Left ventricle myocardium inferior (tissue), 1 donor: ENCODE measurements around the gene MAEL. TPM values are rescaled to one million over a fixed set of nuclear protein-coding genes. Genes with fewer than 3 reads are reported as not detected.

Source experiments
- DNase-seq: peaks from one replicate; pipeline ENCODE4 v3.0.0-alpha.2; 2020
- H3K27ac ChIP-seq: fragments of 200-600 bp; replicated peaks from 2 replicates; pipeline ENCODE4 v1.8.0; 2021
- H3K27me3 ChIP-seq: fragments of 200-600 bp; 2 replicates; pipeline ENCODE4 v1.8.0; 2021; ENCODE audit warnings: low read depth
- H3K36me3 ChIP-seq: fragments of 200-600 bp; 2 replicates; pipeline ENCODE4 v1.8.0; 2021
- H3K4me1 ChIP-seq: fragments of 200-600 bp; 2 replicates; pipeline ENCODE4 v1.8.0; 2021
- H3K4me3 ChIP-seq: fragments of 200-600 bp; 2 replicates; pipeline ENCODE4 v1.8.0; 2021; ENCODE audit warnings: mild to moderate bottlenecking, moderate library complexity
- H3K9me3 ChIP-seq: fragments of 200-600 bp; replicated peaks from 2 replicates; pipeline ENCODE4 v1.8.0; 2021
- CTCF ChIP-seq: fragments of 200-600 bp; IDR thresholded peaks from 2 replicates; pipeline ENCODE4 v1.8.0; 2021; ENCODE audit warnings: antibody characterized with exemption, mild to moderate bottlenecking, borderline replicate concordance
- intact Hi-C: fragments of 100-400 bp; cut with micrococcal nuclease; formaldehyde crosslinking; loops from one replicate; pipeline ENCODE4 v1.11.0; 2022
- total RNA-seq: library from RNA; stranded (reverse); fragmentation: NEBNext Ultra II Directional; extraction: Animal tissue kit (Norgen Biotek cat#: 25700); gene quantifications from one replicate; pipeline ENCODE4 v1.2.1, GENCODE V29; 2021
- donor health status: DM: no; HTN: yes; CAD: no; lungs with severe emphysema.

MAEL gene
- total RNA-seq, 1 donor from 2014 or later, result 1.4 TPM

- Histone ChIP-seq H3K9me3 (no peaks in the 10 kb centered on the region), H3K4me3 (no peak overlapping the region), H3K27me3 (no peaks in the 10 kb centered on the region), H3K4me1 (peaks cover 7% of the 10 kb centered on the region), H3K36me3 (no peaks in the 10 kb centered on the region), H3K27ac (no peak overlapping the region)
- TF ChIP-seq CTCF, result no peak
- intact Hi-C loops, result no loop called here
- no peak for DNase-seq
Measured at GRCh38 chr1:166956872-166957271, 32.2 kb upstream of the MAEL start.

- Histone ChIP-seq H3K27me3 (peaks cover under 1% of the 10 kb centered on the region), H3K4me3 (no peak overlapping the region), H3K9me3 (no peaks in the 10 kb centered on the region), H3K27ac (no peak overlapping the region), H3K4me1 (no peaks in the 10 kb centered on the region), H3K36me3 (no peaks in the 10 kb centered on the region)
- intact Hi-C loops, result no loop called here
- TF ChIP-seq CTCF, result no peak
- no peak for DNase-seq
Measured at GRCh38 chr1:166960858-166961474, 28.1 kb upstream of the MAEL start.

- no peak for DNase-seq
- no peaks in the 10 kb centered on the region for H3K36me3 ChIP-seq
- no peaks in the 10 kb centered on the region for H3K9me3 ChIP-seq
- peaks cover 1% of the 10 kb centered on the region for H3K4me1 ChIP-seq
- TF ChIP-seq CTCF, result no peak
- intact Hi-C loops, result no loop called here
- peaks cover 52% of the 10 kb centered on the region for H3K27me3 ChIP-seq
- no peak overlapping the region for H3K4me3 ChIP-seq
- no peak overlapping the region for H3K27ac ChIP-seq
Measured at GRCh38 chr1:166969074-166969677, 19.9 kb upstream of the MAEL start.

- H3K4me1 ChIP-seq, result peaks cover 17% of the 10 kb centered on the region
- no peaks in the 10 kb centered on the region for H3K36me3 ChIP-seq
- H3K27ac ChIP-seq, result no peak overlapping the region
- H3K27me3 ChIP-seq, result peaks cover 65% of the 10 kb centered on the region
- H3K9me3 ChIP-seq, result no peaks in the 10 kb centered on the region
- intact Hi-C loops, result no loop called here
- H3K4me3 ChIP-seq, result no peak overlapping the region
- no peak for DNase-seq
- TF ChIP-seq CTCF, result no peak
Measured at GRCh38 chr1:166971252-166971651, 17.8 kb upstream of the MAEL start.

- H3K4me1 ChIP-seq, result peaks cover 20% of the 10 kb centered on the region
- H3K36me3 ChIP-seq, result no peaks in the 10 kb centered on the region
- no peak for TF ChIP-seq CTCF
- H3K4me3 ChIP-seq, result no peak overlapping the region
- DNase-seq, result no peak
- no peak overlapping the region for H3K27ac ChIP-seq
- intact Hi-C loops, result no loop called here
- peaks cover 64% of the 10 kb centered on the region for H3K27me3 ChIP-seq
- H3K9me3 ChIP-seq, result no peaks in the 10 kb centered on the region
Measured at GRCh38 chr1:166972193-166972592, 16.9 kb upstream of the MAEL start.
